ENCODE results near the gene ZC3H6. TPM values are rescaled to one million over a fixed set of nuclear protein-coding genes. Genes with fewer than 3 reads are reported as not detected.

Gene ZC3H6
- total RNA-seq, 1 donor from 2014 or later, result 4.7 TPM

- H3K4me1 ChIP-seq (ENCODE audit: control insufficient read depth in 3 of 3, insufficient read depth in 3 of 3, low read length in 3 of 3), result no peaks in the 10 kb centered on the region
- no peaks in the 10 kb centered on the region for H3K9me3 ChIP-seq (ENCODE audit: control insufficient read depth in 3 of 3, low read length in 3 of 3)
- no peaks in the 10 kb centered on the region for H3K27me3 ChIP-seq (ENCODE audit: control insufficient read depth in 3 of 3, insufficient read depth in 3 of 3, low read length in 3 of 3)
- peaks cover 3 to 13% (median 12%) of the 10 kb centered on the region in 3 donors for H3K36me3 ChIP-seq (ENCODE audit: control insufficient read depth in 3 of 3, insufficient read depth in 3 of 3, low read length in 3 of 3)
- H3K4me3 ChIP-seq (ENCODE audit: low read length in 3 of 3), result no peak overlapping the region
- H3K27ac ChIP-seq (ENCODE audit: low read depth, low read length), result no peak overlapping the region
- no peak overlapping the region for H3K9ac ChIP-seq (ENCODE audit: low read depth in 1 of 3, low read length in 3 of 3)
Measured at GRCh38 chr2:112318515-112318914, 43.1 kb downstream of the ZC3H6 start.

GRCh38 chr2:112321375-112322320 is 46.3 kb downstream of the ZC3H6 start:
- Histone ChIP-seq H3K4me1 (ENCODE audit: control insufficient read depth in 3 of 3, insufficient read depth in 3 of 3, low read length in 3 of 3) (no peaks in the 10 kb centered on the region), H3K4me3 (ENCODE audit: low read length in 3 of 3) (no peak overlapping the region), H3K36me3 (ENCODE audit: control insufficient read depth in 3 of 3, insufficient read depth in 3 of 3, low read length in 3 of 3) (peaks cover 13 to 29% (median 21%) of the 10 kb centered on the region in 3 donors), H3K27me3 (ENCODE audit: control insufficient read depth in 3 of 3, insufficient read depth in 3 of 3, low read length in 3 of 3) (no peaks in the 10 kb centered on the region), H3K9me3 (ENCODE audit: control insufficient read depth in 3 of 3, low read length in 3 of 3) (no peaks in the 10 kb centered on the region), H3K27ac (ENCODE audit: low read depth, low read length) (no peak overlapping the region), H3K9ac (ENCODE audit: low read depth in 1 of 3, low read length in 3 of 3) (no peak overlapping the region)

GRCh38 chr2:112322919-112323318 is 47.5 kb downstream of the ZC3H6 start:
- Histone ChIP-seq H3K27me3 (ENCODE audit: control insufficient read depth in 3 of 3, insufficient read depth in 3 of 3, low read length in 3 of 3) (no peaks in the 10 kb centered on the region), H3K4me1 (ENCODE audit: control insufficient read depth in 3 of 3, insufficient read depth in 3 of 3, low read length in 3 of 3) (no peaks in the 10 kb centered on the region), H3K36me3 (ENCODE audit: control insufficient read depth in 3 of 3, insufficient read depth in 3 of 3, low read length in 3 of 3) (peaks cover 13 to 34% (median 26%) of the 10 kb centered on the region in 3 donors), H3K9ac (ENCODE audit: low read depth in 1 of 3, low read length in 3 of 3) (no peak overlapping the region), H3K9me3 (ENCODE audit: control insufficient read depth in 3 of 3, low read length in 3 of 3) (no peaks in the 10 kb centered on the region), H3K27ac (ENCODE audit: low read depth, low read length) (no peak overlapping the region), H3K4me3 (ENCODE audit: low read length in 3 of 3) (no peak overlapping the region)

- Histone ChIP-seq H3K9me3 (ENCODE audit: control insufficient read depth in 3 of 3, low read length in 3 of 3) (no peaks in the 10 kb centered on the region), H3K4me3 (ENCODE audit: low read length in 3 of 3) (no peak overlapping the region), H3K4me1 (ENCODE audit: control insufficient read depth in 3 of 3, insufficient read depth in 3 of 3, low read length in 3 of 3) (no peaks in the 10 kb centered on the region), H3K27me3 (ENCODE audit: control insufficient read depth in 3 of 3, insufficient read depth in 3 of 3, low read length in 3 of 3) (no peaks in the 10 kb centered on the region), H3K9ac (ENCODE audit: low read depth in 1 of 3, low read length in 3 of 3) (no peak overlapping the region), H3K27ac (ENCODE audit: low read depth, low read length) (no peak overlapping the region), H3K36me3 (ENCODE audit: control insufficient read depth in 3 of 3, insufficient read depth in 3 of 3, low read length in 3 of 3) (peaks cover 12 to 27% (median 22%) of the 10 kb centered on the region in 3 donors)
Measured at GRCh38 chr2:112332123-112332696, 56.8 kb downstream of the ZC3H6 start.

GRCh38 chr2:112335600-112335999 is 60.2 kb downstream of the ZC3H6 start:
- H3K4me3 ChIP-seq (ENCODE audit: low read length in 3 of 3), result no peak overlapping the region
- H3K27me3 ChIP-seq (ENCODE audit: control insufficient read depth in 3 of 3, insufficient read depth in 3 of 3, low read length in 3 of 3), result no peaks in the 10 kb centered on the region
- no peaks in the 10 kb centered on the region for H3K4me1 ChIP-seq (ENCODE audit: control insufficient read depth in 3 of 3, insufficient read depth in 3 of 3, low read length in 3 of 3)
- no peak overlapping the region for H3K9ac ChIP-seq (ENCODE audit: low read depth in 1 of 3, low read length in 3 of 3)
- H3K36me3 ChIP-seq (ENCODE audit: control insufficient read depth in 3 of 3, insufficient read depth in 3 of 3, low read length in 3 of 3), result peaks cover 9 to 12% (median 12%) of the 10 kb centered on the region in 3 donors
- no peak overlapping the region for H3K27ac ChIP-seq (ENCODE audit: low read depth, low read length)
- no peaks in the 10 kb centered on the region for H3K9me3 ChIP-seq (ENCODE audit: control insufficient read depth in 3 of 3, low read length in 3 of 3)

- no peaks in the 10 kb centered on the region for H3K4me1 ChIP-seq (ENCODE audit: control insufficient read depth in 3 of 3, insufficient read depth in 3 of 3, low read length in 3 of 3)
- H3K9me3 ChIP-seq (ENCODE audit: control insufficient read depth in 3 of 3, low read length in 3 of 3), result no peaks in the 10 kb centered on the region
- no peak overlapping the region for H3K4me3 ChIP-seq (ENCODE audit: low read length in 3 of 3)
- H3K27me3 ChIP-seq (ENCODE audit: control insufficient read depth in 3 of 3, insufficient read depth in 3 of 3, low read length in 3 of 3), result no peaks in the 10 kb centered on the region
- H3K9ac ChIP-seq (ENCODE audit: low read depth in 1 of 3, low read length in 3 of 3), result no peak overlapping the region
- no peaks in the 10 kb centered on the region for H3K36me3 ChIP-seq (ENCODE audit: control insufficient read depth in 3 of 3, insufficient read depth in 3 of 3, low read length in 3 of 3)
- H3K27ac ChIP-seq (ENCODE audit: low read depth, low read length), result no peak overlapping the region
Measured at GRCh38 chr2:112339986-112340385, 64.6 kb downstream of the ZC3H6 start.

- no peaks in the 10 kb centered on the region for H3K4me1 ChIP-seq (ENCODE audit: control insufficient read depth in 3 of 3, insufficient read depth in 3 of 3, low read length in 3 of 3)
- no peak overlapping the region for H3K4me3 ChIP-seq (ENCODE audit: low read length in 3 of 3)
- H3K27me3 ChIP-seq (ENCODE audit: control insufficient read depth in 3 of 3, insufficient read depth in 3 of 3, low read length in 3 of 3), result no peaks in the 10 kb centered on the region
- no peak overlapping the region for H3K9ac ChIP-seq (ENCODE audit: low read depth in 1 of 3, low read length in 3 of 3)
- H3K36me3 ChIP-seq (ENCODE audit: control insufficient read depth in 3 of 3, insufficient read depth in 3 of 3, low read length in 3 of 3), result no peaks in the 10 kb centered on the region
- H3K27ac ChIP-seq (ENCODE audit: low read depth, low read length), result no peak overlapping the region
- no peaks in the 10 kb centered on the region for H3K9me3 ChIP-seq (ENCODE audit: control insufficient read depth in 3 of 3, low read length in 3 of 3)
Measured at GRCh38 chr2:112340475-112341267, 65.3 kb downstream of the ZC3H6 start.

- H3K4me1 ChIP-seq (ENCODE audit: control insufficient read depth in 3 of 3, insufficient read depth in 3 of 3, low read length in 3 of 3), result no peaks in the 10 kb centered on the region
- no peak overlapping the region for H3K9ac ChIP-seq (ENCODE audit: low read depth in 1 of 3, low read length in 3 of 3)
- no peaks in the 10 kb centered on the region for H3K9me3 ChIP-seq (ENCODE audit: control insufficient read depth in 3 of 3, low read length in 3 of 3)
- no peaks in the 10 kb centered on the region for H3K27me3 ChIP-seq (ENCODE audit: control insufficient read depth in 3 of 3, insufficient read depth in 3 of 3, low read length in 3 of 3)
- H3K4me3 ChIP-seq (ENCODE audit: low read length in 3 of 3), result no peak overlapping the region
- no peaks in the 10 kb centered on the region for H3K36me3 ChIP-seq (ENCODE audit: control insufficient read depth in 3 of 3, insufficient read depth in 3 of 3, low read length in 3 of 3)
- H3K27ac ChIP-seq (ENCODE audit: low read depth, low read length), result no peak overlapping the region
Measured at GRCh38 chr2:112342067-112342550, 66.7 kb downstream of the ZC3H6 start.

- Histone ChIP-seq H3K27me3 (ENCODE audit: control insufficient read depth in 3 of 3, insufficient read depth in 3 of 3, low read length in 3 of 3) (no peaks in the 10 kb centered on the region), H3K4me1 (ENCODE audit: control insufficient read depth in 3 of 3, insufficient read depth in 3 of 3, low read length in 3 of 3) (no peaks in the 10 kb centered on the region), H3K36me3 (ENCODE audit: control insufficient read depth in 3 of 3, insufficient read depth in 3 of 3, low read length in 3 of 3) (no peaks in the 10 kb centered on the region), H3K9me3 (ENCODE audit: control insufficient read depth in 3 of 3, low read length in 3 of 3) (no peaks in the 10 kb centered on the region), H3K9ac (ENCODE audit: low read depth in 1 of 3, low read length in 3 of 3) (no peak overlapping the region), H3K27ac (ENCODE audit: low read depth, low read length) (no peak overlapping the region), H3K4me3 (ENCODE audit: low read length in 3 of 3) (no peak overlapping the region)
Measured at GRCh38 chr2:112343827-112344585, 68.6 kb downstream of the ZC3H6 start.
